AG09319 (cell line): ENCODE data around the gene TMUB1.

Source experiments
- DNase-seq: peaks from one replicate; pipeline ENCODE4 v3.0.0-alpha.2; 2010; ENCODE audit warnings: low read depth; ENCODE audit errors: extremely low read depth
- CTCF ChIP-seq: IDR thresholded peaks from 2 replicates; pipeline ENCODE4 v1.5.1; 2011; ENCODE audit warnings: low read depth, mild to moderate bottlenecking, inconsistent platforms, low read length, moderate library complexity

The TMUB1 gene

GRCh38 chr7:151058781-151059366 lies 24.4 kb downstream of the TMUB1 start:
- no peak for DNase-seq

DNA sequence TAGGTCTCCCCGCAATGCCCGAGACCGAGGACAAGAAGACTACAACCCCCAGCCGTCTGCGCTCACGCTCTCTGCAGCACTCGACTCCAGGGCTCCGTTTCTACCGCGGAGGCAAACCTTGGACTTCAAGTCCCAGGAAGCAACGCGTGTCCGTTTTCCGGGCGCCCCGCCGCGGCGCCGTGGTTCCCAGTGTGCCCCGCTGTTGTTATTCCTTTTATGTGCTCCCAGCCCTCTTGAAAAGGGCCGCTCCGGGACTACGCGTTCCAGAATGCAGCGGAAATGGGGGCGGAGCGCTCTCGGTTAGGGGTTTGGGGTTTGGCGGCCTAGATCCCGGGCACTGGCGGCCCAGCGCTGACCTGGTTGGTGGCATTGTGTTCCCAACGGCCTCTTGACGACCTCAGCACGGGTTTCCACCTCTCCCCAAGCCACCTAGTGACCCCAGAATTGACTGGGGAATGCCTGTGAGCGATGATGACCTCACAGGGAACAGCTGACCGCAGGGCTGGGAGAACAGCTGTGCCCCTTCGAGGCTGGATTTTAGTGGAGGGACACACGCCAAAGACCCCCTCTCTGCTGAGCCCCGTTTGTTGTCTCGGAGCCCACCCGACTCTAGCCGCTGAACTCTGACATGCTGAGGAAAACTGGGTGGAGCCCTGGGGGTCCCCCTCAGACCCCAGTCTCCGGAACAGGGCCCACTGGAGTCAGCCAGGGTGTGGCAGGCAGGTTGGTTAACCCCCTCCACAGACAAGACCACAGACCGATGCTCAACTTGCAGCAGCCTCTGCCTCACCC lies 25.1 kb downstream of the TMUB1 start:
- DNase-seq = peak; percentile 98
- no peak for TF ChIP-seq CTCF

More at GRCh38 chr7:151058781-151059366, 24.4 kb downstream of the TMUB1 start:
- no peak for TF ChIP-seq CTCF

GRCh38 chr7:151057506-151057988 lies 25.7 kb downstream of the TMUB1 start, which contains the start of gene CDK5:
Gene CDK5 (minus strand): TSS chr7:151057897. CDS start chr7:151057848, 49 bp downstream.
- no peak for DNase-seq
- TF ChIP-seq CTCF = no peak

DNA sequence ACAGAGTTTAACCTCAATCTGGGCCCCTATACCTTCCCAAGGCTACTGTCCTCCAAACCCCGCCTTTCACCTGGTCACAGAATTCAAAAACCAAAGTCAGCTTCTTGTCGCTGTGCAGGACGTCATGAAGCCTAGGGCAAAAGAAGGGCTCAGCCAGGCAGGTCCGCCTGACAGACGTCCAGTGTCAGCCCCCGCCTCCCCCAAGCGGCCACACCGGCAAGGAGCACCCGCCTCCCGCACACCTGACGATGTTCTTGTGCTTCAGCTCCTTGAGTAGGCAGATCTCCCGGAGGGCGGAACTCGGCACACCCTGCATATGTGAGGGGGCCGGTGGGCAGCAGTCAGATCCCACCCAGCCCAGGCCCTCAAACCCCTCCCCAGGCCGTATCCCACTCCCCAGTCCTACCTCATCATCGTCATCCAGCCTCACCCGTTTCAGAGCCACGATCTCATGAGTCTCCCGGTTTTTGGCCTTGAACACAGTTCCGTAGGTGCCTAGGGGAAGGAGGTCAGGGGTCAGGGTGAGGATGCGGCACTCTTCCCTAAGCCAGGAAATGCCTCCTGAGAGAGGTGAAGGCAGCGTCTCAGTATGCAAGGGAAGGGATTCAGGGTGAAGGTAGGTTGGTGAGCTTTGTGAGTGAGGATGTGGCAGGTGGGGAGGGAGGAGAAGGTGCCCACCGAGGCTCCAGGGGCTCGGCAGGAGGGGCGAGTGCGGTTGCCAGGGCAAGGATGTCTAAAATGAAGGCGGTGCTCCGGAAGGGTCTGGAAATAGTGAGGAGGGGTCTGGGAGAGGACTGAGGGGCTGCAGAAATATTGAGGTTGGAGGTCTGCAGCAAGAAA lies 26.4 kb downstream of the TMUB1 start:
- no peak for TF ChIP-seq CTCF
- DNase-seq = no peak

DNA sequence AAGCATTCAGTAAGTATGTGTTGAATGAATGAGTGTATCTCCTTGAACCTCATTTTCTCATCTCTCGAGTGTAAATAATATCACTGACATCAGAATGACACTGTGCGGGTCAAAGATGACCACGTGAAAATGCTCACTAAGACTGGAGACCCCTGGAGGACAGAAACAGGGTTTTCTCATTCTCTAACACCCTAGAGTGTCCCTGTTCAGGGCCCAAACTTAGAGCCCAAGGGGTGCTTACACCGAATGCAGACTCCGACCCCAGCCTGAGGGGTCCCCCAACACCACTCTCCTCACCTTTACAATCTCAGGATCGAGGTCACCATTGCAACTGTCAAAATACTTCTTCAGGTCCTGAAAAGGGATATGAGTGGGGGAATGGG lies 27.0 kb downstream of the TMUB1 start:
- DNase-seq = no peak
- TF ChIP-seq CTCF = no peak

DNA sequence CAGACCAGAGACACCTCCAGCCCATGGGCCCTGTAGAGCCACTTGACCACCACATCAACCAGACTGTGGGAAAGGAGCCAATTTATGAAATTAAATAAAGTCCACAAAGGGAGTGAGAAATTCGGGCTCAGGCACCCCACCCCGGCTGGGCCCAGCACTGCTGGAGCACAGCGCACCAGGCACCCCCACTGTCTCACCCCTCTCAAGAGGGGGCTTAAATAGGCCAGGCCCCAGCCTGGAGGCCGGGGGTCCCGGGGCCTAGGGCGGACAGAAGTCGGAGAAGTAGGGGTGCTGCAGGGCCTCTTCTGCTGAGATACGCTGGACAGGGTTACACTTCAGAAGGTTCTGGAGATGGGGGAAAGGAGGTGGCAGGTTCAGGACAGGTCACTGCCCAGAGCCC lies 29.5 kb downstream of the TMUB1 start:
- DNase-seq = no peak
- no peak for TF ChIP-seq CTCF
